OCI-LY7 (cell line): ENCODE results near the gene OSBP2. TPM values are rescaled to one million over a fixed set of nuclear protein-coding genes. Genes with fewer than 3 reads are reported as not detected.
A peak's percentile ranks its signal among the peaks of the same experiment; 100 is the strongest.

Experiments used
- BruUV-seq: library from RNA; stranded (reverse); fragments of 400-500 nt; replicated peaks from 2 replicates; lab custom pipeline; 2021; lab: Mats Ljungman, UMichigan
- CTCF ChIA-PET: fragments of 300-600 bp; sonication (Branson Sonifier 250); formaldehyde crosslinking; loops from one replicate; lab custom pipeline; 2022; ENCODE audit warnings: antibody characterized with exemption; ENCODE audit not compliant: unreplicated experiment; lab: Charles Lee
- POLR2A ChIA-PET: fragments of 300-600 bp; sonication (Branson Sonifier 250); formaldehyde crosslinking; loops from one replicate; lab custom pipeline; 2022; ENCODE audit warnings: antibody characterized with exemption; lab: Charles Lee
- DNase-seq: peaks from one replicate; pipeline ENCODE4 v3.0.0-alpha.2; 2015; ENCODE audit warnings: low spot score
- H2AFZ ChIP-seq: fragments of 200-600 bp; sonication (generic), shearing (Covaris generic); 2 replicates; pipeline ENCODE4 v1.6.1; 2014; ENCODE audit warnings: mild to moderate bottlenecking, antibody characterized with exemption, low read length, moderate library complexity
- H3K27ac ChIP-seq: fragments of 200-600 bp; sonication (generic); 2 replicates; pipeline ENCODE4 v1.5.1; 2014; ENCODE audit warnings: mixed run types, low read depth, mild to moderate bottlenecking, moderate library complexity, low read length, inconsistent platforms; ENCODE audit not compliant: poor library complexity, severe bottlenecking
- H3K36me3 ChIP-seq: fragments of 200-600 bp; sonication (generic); 2 replicates; pipeline ENCODE4 v1.6.1; 2014; ENCODE audit warnings: mild to moderate bottlenecking, antibody characterized with exemption, low read length, moderate library complexity, mixed read lengths; ENCODE audit not compliant: insufficient read depth
- H3K4me1 ChIP-seq: fragments of 200-600 bp; sonication (generic); 2 replicates; pipeline ENCODE4 v1.5.1; 2014; ENCODE audit warnings: mild to moderate bottlenecking, low read length; ENCODE audit not compliant: insufficient read depth, poor library complexity, severe bottlenecking
- H3K4me2 ChIP-seq: fragments of 200-600 bp; sonication (generic); 2 replicates; pipeline ENCODE4 v1.6.1; 2014; ENCODE audit warnings: mild to moderate bottlenecking, low read length
- H3K4me3 ChIP-seq: fragments of 200-600 bp; sonication (generic); 2 replicates; pipeline ENCODE4 v1.5.1; 2014; ENCODE audit warnings: mild to moderate bottlenecking, low read depth, low read length; ENCODE audit not compliant: poor library complexity, severe bottlenecking
- H3K79me2 ChIP-seq: fragments of 200-600 bp; sonication (generic); 2 replicates; pipeline ENCODE4 v1.6.1; 2016; ENCODE audit warnings: low read depth, mild to moderate bottlenecking, low read length, moderate library complexity, mixed read lengths; ENCODE audit not compliant: insufficient read depth
- H3K9me2 ChIP-seq: fragments of 200-600 bp; sonication (generic); 2 replicates; pipeline ENCODE4 v1.6.1; 2016; ENCODE audit warnings: mild to moderate bottlenecking, low read length, mixed read lengths; ENCODE audit not compliant: insufficient read depth
- H3K9me3 ChIP-seq: fragments of 200-600 bp; sonication (generic); 2 replicates; pipeline ENCODE4 v1.6.1; 2014; ENCODE audit warnings: mild to moderate bottlenecking, mixed run types, low read length, mixed read lengths
- H4K20me1 ChIP-seq: fragments of 200-600 bp; sonication (generic); 2 replicates; pipeline ENCODE4 v1.6.1; 2014; ENCODE audit warnings: mild to moderate bottlenecking, antibody characterized with exemption, low read length, moderate library complexity, mixed read lengths; ENCODE audit not compliant: insufficient read depth
- CTCF ChIP-seq: fragments of 200-600 bp; sonication (generic); conservative IDR thresholded peaks from 2 replicates; pipeline ENCODE4 v1.5.1; 2014; ENCODE audit warnings: mild to moderate bottlenecking, antibody characterized with exemption, low read length, moderate library complexity, mixed read lengths
- EZH2phosphoT487 ChIP-seq: fragments of 200-600 bp; sonication (generic); IDR thresholded peaks from 2 replicates; pipeline ENCODE4 v1.6.1; 2018; ENCODE audit warnings: low read depth, borderline replicate concordance, mild to moderate bottlenecking, mixed run types, antibody characterized with exemption, low read length, moderate library complexity, mixed read lengths
- intact Hi-C: fragments of 100-400 bp; cut with micrococcal nuclease; formaldehyde crosslinking; loops from one replicate; pipeline ENCODE4 v1.10.0; 2022; ENCODE audit not compliant: unreplicated experiment
- total RNA-seq, 2 experiments: library from RNA; depleted of rRNA in 1 of 2; stranded (reverse); fragments of >200 nt in 1 of 2; shearing (Covaris generic) in 1 of 2; gene quantifications; 2 replicates each; pipeline ENCODE4 v1.2.3, GENCODE V29; 2014 to 2022

Gene OSBP2
- total RNA-seq, 2 experiments from 2014 or later: 0.19 to 0.34 TPM

- Histone ChIP-seq H3K27ac (no peak overlapping the region), H4K20me1 (no peaks in the 10 kb centered on the region), H3K4me1 (no peaks in the 10 kb centered on the region), H3K36me3 (no peaks in the 10 kb centered on the region), H2AFZ (no peak overlapping the region), H3K4me2 (no peak overlapping the region), H3K4me3 (no peak overlapping the region), H3K79me2 (no peaks in the 10 kb centered on the region), H3K9me3 (no peaks in the 10 kb centered on the region), H3K9me2 (no peaks in the 10 kb centered on the region)
- DNase-seq: no peak
- CTCF ChIA-PET: no interaction called here
- intact Hi-C loops: no loop called here
- POLR2A ChIA-PET: no interaction called here
- BruUV-seq: TSS peak; percentile 39
- TF ChIP-seq CTCF: no peak
Observed at GRCh38 chr22:30887861-30888260, 193.2 kb downstream of the OSBP2 start.

- no peaks in the 10 kb centered on the region for H3K4me1 ChIP-seq
- no peak overlapping the region for H3K4me2 ChIP-seq
- TF ChIP-seq CTCF (no peak), EZH2phosphoT487 (no peak)
- H3K9me3 ChIP-seq: no peaks in the 10 kb centered on the region
- H4K20me1 ChIP-seq: no peaks in the 10 kb centered on the region
- no peak for DNase-seq
- ChIA-PET CTCF (interaction anchor here (0.6 kb wide), 1 partner anchor 29 kb away, joined by 3 read pairs; no protein-coding TSS in a partner anchor), POLR2A (no interaction called here)
- intact Hi-C loops: no loop called here
- H3K4me3 ChIP-seq: no peak overlapping the region
- no peaks in the 10 kb centered on the region for H3K79me2 ChIP-seq
- BruUV-seq: no TSS peak
- no peak overlapping the region for H2AFZ ChIP-seq
- H3K27ac ChIP-seq: no peak overlapping the region
- no peaks in the 10 kb centered on the region for H3K36me3 ChIP-seq
- no peaks in the 10 kb centered on the region for H3K9me2 ChIP-seq
Observed at GRCh38 chr22:30889268-30889995, 194.8 kb downstream of the OSBP2 start.

GRCh38 chr22:30889996-30890480 is 195.4 kb downstream of the OSBP2 start:
- H3K9me3 ChIP-seq: no peaks in the 10 kb centered on the region
- no peak overlapping the region for H3K27ac ChIP-seq
- no peaks in the 10 kb centered on the region for H3K4me1 ChIP-seq
- H3K4me2 ChIP-seq: no peak overlapping the region
- H3K4me3 ChIP-seq: no peak overlapping the region
- intact Hi-C loops: no loop called here
- ChIA-PET CTCF (interaction anchor here (1.0 kb wide), 1 partner anchor 11 kb away, joined by 3 read pairs; no protein-coding TSS in a partner anchor), POLR2A (no interaction called here)
- H2AFZ ChIP-seq: no peak overlapping the region
- TF ChIP-seq CTCF (no peak), EZH2phosphoT487 (no peak)
- no peaks in the 10 kb centered on the region for H3K79me2 ChIP-seq
- no peaks in the 10 kb centered on the region for H4K20me1 ChIP-seq
- BruUV-seq: no TSS peak
- no peaks in the 10 kb centered on the region for H3K9me2 ChIP-seq
- DNase-seq: no peak
- no peaks in the 10 kb centered on the region for H3K36me3 ChIP-seq
